HepG2 (cell line): Measurements from ENCODE around the gene IGDCC3.

Experiments
- JUNB ChIP-seq: sonication (generic); formaldehyde crosslinking; IDR thresholded peaks from 2 replicates; pipeline ENCODE4 v1.8.0; 2022; ENCODE audit warnings: missing genetic modification reagents, mild to moderate bottlenecking, borderline replicate concordance
- KAT7 ChIP-seq: IDR thresholded peaks from 2 replicates; pipeline ENCODE4 v1.6.1; 2018; ENCODE audit warnings: borderline replicate concordance, missing compliant biosample characterization
- RAD21 ChIP-seq: fragments of 450-650 bp; formaldehyde crosslinking; IDR thresholded peaks from 2 replicates; pipeline ENCODE4 v1.5.0; 2020; ENCODE audit warnings: mild to moderate bottlenecking
- ZNF274 ChIP-seq: sonication (generic); formaldehyde crosslinking; IDR thresholded peaks from 2 replicates; pipeline ENCODE4 v1.5.1; 2020; ENCODE audit warnings: mild to moderate bottlenecking, missing genetic modification reagents
- TF ChIP-seq, protein P1 (sequence below): IDR thresholded peaks from 2 replicates; pipeline ENCODE4 v1.6.1; 2016
- TF ChIP-seq, protein P2 (sequence below): sonication (generic); formaldehyde crosslinking; IDR thresholded peaks from 2 replicates; pipeline ENCODE4 v1.5.0; 2020; ENCODE audit warnings: mild to moderate bottlenecking, missing genetic modification reagents, moderate library complexity

DNA sequence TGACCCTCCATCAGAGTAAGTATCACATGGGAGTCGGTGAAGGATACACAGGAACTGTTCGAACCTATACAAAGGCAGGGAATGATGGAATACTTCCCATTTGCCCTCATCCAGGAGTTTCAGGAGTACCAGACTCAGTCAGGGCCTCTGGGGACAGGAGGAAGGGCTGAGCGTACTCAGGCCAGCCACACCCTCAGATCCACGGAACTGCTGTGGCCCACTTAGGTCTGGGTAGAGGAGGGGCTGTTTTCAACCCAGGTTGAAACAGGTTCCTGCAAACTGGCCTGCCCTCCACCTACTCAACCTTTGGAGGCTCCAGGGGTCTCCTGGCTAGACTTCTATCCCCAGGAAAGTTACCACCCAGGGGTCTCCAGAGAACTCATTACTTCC lies 6.7 kb upstream of the IGDCC3 start:
- TF ChIP-seq, protein P1, sequence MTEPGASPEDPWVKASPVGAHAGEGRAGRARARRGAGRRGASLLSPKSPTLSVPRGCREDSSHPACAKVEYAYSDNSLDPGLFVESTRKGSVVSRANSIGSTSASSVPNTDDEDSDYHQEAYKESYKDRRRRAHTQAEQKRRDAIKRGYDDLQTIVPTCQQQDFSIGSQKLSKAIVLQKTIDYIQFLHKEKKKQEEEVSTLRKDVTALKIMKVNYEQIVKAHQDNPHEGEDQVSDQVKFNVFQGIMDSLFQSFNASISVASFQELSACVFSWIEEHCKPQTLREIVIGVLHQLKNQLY, result no peak
- TF ChIP-seq ZNF274 (CRISPR knock-in tag) (no peak), RAD21 (CRISPR knock-in tag) (no peak), KAT7 (CRISPR knock-in tag) (no peak), JUNB (CRISPR knock-in tag) (no peak)
- TF ChIP-seq, protein P2, sequence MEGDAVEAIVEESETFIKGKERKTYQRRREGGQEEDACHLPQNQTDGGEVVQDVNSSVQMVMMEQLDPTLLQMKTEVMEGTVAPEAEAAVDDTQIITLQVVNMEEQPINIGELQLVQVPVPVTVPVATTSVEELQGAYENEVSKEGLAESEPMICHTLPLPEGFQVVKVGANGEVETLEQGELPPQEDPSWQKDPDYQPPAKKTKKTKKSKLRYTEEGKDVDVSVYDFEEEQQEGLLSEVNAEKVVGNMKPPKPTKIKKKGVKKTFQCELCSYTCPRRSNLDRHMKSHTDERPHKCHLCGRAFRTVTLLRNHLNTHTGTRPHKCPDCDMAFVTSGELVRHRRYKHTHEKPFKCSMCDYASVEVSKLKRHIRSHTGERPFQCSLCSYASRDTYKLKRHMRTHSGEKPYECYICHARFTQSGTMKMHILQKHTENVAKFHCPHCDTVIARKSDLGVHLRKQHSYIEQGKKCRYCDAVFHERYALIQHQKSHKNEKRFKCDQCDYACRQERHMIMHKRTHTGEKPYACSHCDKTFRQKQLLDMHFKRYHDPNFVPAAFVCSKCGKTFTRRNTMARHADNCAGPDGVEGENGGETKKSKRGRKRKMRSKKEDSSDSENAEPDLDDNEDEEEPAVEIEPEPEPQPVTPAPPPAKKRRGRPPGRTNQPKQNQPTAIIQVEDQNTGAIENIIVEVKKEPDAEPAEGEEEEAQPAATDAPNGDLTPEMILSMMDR, result no peak
